Body of pancreas (tissue), 4 donors: ENCODE results near the gene PI4K2A.

Experiments used
- CTCF ChIP-seq, 7 experiments: fragments of 450-650 bp in 4 of 7; fragments of 200-600 bp in 3 of 7; sonication (generic) in 3 of 7; IDR thresholded peaks; one replicate each; pipeline ENCODE4 v1.5.1; 2016 to 2019; ENCODE audit warnings: antibody characterized with exemption in 7 of 7
- POLR2A ChIP-seq, 3 donors: fragments of 450-650 bp; IDR thresholded peaks; one replicate each; pipeline ENCODE4 v1.6.1; 2016; ENCODE audit warnings: antibody characterized with exemption in 3 of 3, mild to moderate bottlenecking in 2 of 3

DNA sequence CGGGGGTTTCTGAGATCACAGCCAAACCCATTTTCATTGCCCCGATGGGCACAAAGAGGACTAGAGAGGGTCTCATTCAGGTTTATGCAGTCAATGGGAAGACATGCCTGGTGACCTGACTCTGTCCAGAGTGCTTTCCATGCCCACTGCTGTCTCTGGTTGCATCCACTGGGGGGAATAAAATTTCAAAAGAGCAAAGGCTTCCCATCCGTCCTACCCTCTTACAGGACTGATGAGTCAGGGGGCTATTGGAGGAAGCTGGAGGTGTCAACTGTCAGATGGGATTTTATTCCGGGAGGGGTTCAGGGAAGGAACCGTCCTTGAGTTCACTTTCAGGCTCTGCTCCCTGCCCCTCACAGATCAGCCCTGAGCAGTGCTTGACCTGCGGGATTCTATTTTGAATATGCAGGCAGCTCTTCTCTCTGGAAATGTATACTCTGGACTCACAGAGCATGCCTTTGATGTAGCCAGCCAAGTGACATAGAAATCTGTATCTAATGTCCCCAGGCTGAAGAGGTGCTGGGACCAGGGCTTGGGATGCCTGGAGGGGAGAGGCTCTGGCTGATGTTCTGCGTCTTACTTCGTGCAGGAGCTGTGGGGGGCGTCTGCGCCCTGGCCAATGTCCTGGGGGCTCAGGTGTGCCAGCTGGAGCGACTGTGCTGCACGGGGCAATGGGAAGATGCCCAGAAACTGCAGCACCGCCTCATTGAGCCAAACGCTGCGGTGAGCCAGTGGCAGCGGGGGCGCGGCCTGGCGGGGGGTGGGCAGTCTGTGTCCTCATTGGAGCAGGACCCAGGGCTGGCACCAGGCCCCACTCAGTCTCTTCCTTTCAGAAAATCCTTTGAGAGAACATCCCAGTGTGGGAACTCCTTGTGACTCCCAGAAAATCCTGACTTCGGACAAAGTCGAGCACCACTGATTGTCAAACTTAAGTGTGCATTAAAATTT is 38.9 kb upstream of the PI4K2A start:
- no peak for TF ChIP-seq CTCF (IDR thresholded peaks at IDR 0.05)
- TF ChIP-seq POLR2A (IDR thresholded peaks at IDR 0.05) = no peak
